ENCODE measurements around the gene TMEM179. TPM values are rescaled to one million over a fixed set of nuclear protein-coding genes. Genes with fewer than 3 reads are reported as not detected.

TMEM179 gene
- total and polyA plus RNA-seq, 2 of the 8 experiments (the other 6 are each of a cell fraction or from before 2014, with no cell fraction given) = 2.9 to 4.0 TPM

DNA sequence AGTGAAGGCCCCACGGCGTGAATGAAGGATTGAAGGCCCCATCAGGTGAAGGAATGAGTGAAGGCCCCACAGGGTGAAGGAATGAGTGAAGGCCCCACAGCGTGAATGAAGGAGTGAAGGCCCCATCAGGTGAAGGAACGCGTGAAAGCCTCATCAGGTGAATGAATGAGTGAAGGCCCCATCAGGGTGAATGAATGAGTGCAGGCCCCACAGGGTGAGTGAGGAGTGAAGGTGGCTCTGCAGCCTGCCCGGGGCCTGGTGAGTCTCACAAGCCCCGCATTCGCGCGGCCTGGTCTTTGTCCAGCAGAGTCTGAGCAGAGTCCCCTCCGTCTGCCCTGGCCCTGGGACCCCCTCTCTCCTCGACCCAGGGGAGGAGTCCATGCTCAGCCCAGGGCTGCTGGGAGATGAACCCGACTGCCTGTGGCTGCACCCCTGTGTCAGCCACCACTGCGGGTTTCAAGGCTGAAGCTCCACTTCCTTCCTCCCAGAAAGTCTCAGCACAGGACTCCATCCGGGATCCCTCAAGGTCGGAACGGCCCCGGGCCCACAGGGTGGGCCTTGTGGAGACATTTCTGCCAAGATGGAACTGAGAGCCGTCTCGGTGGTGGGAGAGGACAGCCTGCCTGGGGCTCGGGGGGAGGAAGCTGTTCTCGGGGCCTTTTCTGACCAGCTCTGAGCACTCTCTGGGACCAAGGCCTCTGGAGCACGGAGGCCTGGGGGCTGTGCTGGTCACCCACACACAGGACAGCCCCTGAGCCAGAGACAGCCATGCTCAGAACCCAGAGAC is 37.4 kb upstream of the TMEM179 start (continued):
- TF ChIP-seq, protein P1, sequence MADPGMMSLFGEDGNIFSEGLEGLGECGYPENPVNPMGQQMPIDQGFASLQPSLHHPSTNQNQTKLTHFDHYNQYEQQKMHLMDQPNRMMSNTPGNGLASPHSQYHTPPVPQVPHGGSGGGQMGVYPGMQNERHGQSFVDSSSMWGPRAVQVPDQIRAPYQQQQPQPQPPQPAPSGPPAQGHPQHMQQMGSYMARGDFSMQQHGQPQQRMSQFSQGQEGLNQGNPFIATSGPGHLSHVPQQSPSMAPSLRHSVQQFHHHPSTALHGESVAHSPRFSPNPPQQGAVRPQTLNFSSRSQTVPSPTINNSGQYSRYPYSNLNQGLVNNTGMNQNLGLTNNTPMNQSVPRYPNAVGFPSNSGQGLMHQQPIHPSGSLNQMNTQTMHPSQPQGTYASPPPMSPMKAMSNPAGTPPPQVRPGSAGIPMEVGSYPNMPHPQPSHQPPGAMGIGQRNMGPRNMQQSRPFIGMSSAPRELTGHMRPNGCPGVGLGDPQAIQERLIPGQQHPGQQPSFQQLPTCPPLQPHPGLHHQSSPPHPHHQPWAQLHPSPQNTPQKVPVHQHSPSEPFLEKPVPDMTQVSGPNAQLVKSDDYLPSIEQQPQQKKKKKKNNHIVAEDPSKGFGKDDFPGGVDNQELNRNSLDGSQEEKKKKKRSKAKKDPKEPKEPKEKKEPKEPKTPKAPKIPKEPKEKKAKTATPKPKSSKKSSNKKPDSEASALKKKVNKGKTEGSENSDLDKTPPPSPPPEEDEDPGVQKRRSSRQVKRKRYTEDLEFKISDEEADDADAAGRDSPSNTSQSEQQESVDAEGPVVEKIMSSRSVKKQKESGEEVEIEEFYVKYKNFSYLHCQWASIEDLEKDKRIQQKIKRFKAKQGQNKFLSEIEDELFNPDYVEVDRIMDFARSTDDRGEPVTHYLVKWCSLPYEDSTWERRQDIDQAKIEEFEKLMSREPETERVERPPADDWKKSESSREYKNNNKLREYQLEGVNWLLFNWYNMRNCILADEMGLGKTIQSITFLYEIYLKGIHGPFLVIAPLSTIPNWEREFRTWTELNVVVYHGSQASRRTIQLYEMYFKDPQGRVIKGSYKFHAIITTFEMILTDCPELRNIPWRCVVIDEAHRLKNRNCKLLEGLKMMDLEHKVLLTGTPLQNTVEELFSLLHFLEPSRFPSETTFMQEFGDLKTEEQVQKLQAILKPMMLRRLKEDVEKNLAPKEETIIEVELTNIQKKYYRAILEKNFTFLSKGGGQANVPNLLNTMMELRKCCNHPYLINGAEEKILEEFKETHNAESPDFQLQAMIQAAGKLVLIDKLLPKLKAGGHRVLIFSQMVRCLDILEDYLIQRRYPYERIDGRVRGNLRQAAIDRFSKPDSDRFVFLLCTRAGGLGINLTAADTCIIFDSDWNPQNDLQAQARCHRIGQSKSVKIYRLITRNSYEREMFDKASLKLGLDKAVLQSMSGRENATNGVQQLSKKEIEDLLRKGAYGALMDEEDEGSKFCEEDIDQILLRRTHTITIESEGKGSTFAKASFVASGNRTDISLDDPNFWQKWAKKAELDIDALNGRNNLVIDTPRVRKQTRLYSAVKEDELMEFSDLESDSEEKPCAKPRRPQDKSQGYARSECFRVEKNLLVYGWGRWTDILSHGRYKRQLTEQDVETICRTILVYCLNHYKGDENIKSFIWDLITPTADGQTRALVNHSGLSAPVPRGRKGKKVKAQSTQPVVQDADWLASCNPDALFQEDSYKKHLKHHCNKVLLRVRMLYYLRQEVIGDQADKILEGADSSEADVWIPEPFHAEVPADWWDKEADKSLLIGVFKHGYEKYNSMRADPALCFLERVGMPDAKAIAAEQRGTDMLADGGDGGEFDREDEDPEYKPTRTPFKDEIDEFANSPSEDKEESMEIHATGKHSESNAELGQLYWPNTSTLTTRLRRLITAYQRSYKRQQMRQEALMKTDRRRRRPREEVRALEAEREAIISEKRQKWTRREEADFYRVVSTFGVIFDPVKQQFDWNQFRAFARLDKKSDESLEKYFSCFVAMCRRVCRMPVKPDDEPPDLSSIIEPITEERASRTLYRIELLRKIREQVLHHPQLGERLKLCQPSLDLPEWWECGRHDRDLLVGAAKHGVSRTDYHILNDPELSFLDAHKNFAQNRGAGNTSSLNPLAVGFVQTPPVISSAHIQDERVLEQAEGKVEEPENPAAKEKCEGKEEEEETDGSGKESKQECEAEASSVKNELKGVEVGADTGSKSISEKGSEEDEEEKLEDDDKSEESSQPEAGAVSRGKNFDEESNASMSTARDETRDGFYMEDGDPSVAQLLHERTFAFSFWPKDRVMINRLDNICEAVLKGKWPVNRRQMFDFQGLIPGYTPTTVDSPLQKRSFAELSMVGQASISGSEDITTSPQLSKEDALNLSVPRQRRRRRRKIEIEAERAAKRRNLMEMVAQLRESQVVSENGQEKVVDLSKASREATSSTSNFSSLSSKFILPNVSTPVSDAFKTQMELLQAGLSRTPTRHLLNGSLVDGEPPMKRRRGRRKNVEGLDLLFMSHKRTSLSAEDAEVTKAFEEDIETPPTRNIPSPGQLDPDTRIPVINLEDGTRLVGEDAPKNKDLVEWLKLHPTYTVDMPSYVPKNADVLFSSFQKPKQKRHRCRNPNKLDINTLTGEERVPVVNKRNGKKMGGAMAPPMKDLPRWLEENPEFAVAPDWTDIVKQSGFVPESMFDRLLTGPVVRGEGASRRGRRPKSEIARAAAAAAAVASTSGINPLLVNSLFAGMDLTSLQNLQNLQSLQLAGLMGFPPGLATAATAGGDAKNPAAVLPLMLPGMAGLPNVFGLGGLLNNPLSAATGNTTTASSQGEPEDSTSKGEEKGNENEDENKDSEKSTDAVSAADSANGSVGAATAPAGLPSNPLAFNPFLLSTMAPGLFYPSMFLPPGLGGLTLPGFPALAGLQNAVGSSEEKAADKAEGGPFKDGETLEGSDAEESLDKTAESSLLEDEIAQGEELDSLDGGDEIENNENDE (IDR thresholded peaks at IDR 0.05; ENCODE audit: insufficient replicate concordance, low read length) = no peak
- no peak for TF ChIP-seq EZH2 (IDR thresholded peaks at IDR 0.05; ENCODE audit: low read depth, low read length, severe bottlenecking)
- no peak for TF ChIP-seq SIN3A (conservative IDR thresholded peaks at IDR 0.05 in 1 of 2, IDR thresholded peaks at IDR 0.05 in 1 of 2; ENCODE audit: low read depth in 1 of 2, low read length in 2 of 2)
- TF ChIP-seq CEBPB (IDR thresholded peaks at IDR 0.05; ENCODE audit: low read depth, low read length) = no peak
- no peak for TF ChIP-seq POLR2A (IDR thresholded peaks at IDR 0.05; ENCODE audit: control extremely low read depth in 1 of 2, low read depth in 2 of 2, low read length in 2 of 2)
- TF ChIP-seq JUN (IDR thresholded peaks at IDR 0.05; ENCODE audit: low read depth, low read length) = no peak
- TF ChIP-seq NANOG (IDR thresholded peaks at IDR 0.05; ENCODE audit: insufficient read depth, low read depth, low read length, poor library complexity, severe bottlenecking) = no peak

Measured in H1 (cell line).